Activated CD8-positive, alpha-beta memory T cell treated with anti-CD3 and anti-CD28 coated beads, Interleukin-2, amount 10 ng/mL, durations not matched to agents 7 days and 5 days (primary cell): ENCODE measurements around the gene GCLC. TPM values are rescaled to one million over a fixed set of nuclear protein-coding genes. Genes with fewer than 3 reads are reported as not detected.

Source experiments
- ATAC-seq: fragments of 150-1000 bp; cut with Tn5 transposase; one replicate; pipeline ENCODE4 v1.10.0; 2021; ENCODE audit warnings: moderate library complexity
- CTCF ChIA-PET: fragments of 350-600 bp; sonication (Branson Sonifier 250); formaldehyde crosslinking; loops from one replicate; lab custom pipeline; 2021; ENCODE audit warnings: antibody characterized with exemption; lab: Charles Lee
- DNase-seq: peaks from one replicate; pipeline ENCODE4 v3.0.0-alpha.2; 2020
- H3K27ac Mint-ChIP-seq: one replicate; pipeline ENCODE4 v1.8.0; 2021; ENCODE audit warnings: mild to moderate bottlenecking, mixed read lengths
- H3K27me3 Mint-ChIP-seq: one replicate; pipeline ENCODE4 v1.8.0; 2021; ENCODE audit warnings: mixed read lengths
- H3K36me3 Mint-ChIP-seq: one replicate; pipeline ENCODE4 v1.8.0; 2021; ENCODE audit warnings: mild to moderate bottlenecking, mixed read lengths
- H3K4me1 Mint-ChIP-seq: one replicate; pipeline ENCODE4 v1.8.0; 2021; ENCODE audit warnings: mixed read lengths
- H3K4me3 Mint-ChIP-seq: one replicate; pipeline ENCODE4 v1.8.0; 2021; ENCODE audit warnings: mild to moderate bottlenecking, moderate library complexity, mixed read lengths
- H3K9me3 Mint-ChIP-seq: one replicate; pipeline ENCODE4 v1.8.0; 2022; ENCODE audit warnings: low read depth, mixed read lengths
- total RNA-seq, 2 experiments: library from RNA; stranded (reverse); gene quantifications; one replicate each; pipeline ENCODE4 v1.2.3, GENCODE V29; 2021

The GCLC gene
- total RNA-seq, 2 experiments from 2014 or later = 33.7 to 36.3 TPM

DNA sequence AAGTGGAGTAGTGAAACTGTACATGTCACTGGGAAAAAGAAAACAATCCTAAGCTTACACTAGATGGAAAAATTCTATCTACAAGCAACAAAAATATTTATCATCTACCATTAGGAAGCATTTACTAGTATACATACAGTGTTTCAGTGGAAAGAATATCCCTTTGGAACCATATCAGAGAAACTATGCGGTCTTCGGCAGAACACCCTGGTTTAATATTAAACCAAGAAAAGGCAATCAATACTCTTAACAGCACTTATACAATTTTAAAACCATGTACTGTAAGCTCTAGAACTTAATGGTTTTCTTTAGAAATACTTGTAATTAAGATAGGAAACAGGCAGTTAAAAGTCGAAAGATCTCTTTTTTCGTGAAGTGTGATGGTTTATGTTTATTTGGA lies 32.3 kb downstream of the GCLC start:
- CTCF ChIA-PET = interaction anchor here (0.6 to 2.6 kb wide), 2 partner anchors 20 to 473 kb away, joined by 3 to 8 read pairs; no protein-coding TSS in a partner anchor
- ATAC-seq = no peak

DNA sequence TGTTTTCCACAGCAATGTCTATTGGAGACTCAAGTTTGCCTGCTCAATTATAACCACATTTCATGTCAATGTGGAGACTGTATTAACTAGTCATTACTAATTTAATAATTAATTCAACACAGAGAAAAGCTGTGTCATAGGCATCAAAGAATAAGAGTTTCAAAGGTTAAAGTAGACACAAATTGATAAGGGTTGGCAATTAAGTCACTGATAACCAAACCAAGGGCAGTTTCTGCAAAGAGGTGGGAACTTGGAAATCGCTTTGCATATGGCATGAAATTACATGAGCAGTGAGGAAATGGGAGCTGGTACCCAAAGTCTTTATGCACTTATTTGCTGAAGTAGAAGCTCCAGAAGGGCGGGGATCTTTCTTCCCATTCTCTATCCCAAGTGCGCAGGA lies 34.2 kb downstream of the GCLC start:
- H3K4me3 Mint-ChIP-seq = no peak overlapping the region
- DNase-seq (no peak), ATAC-seq (no peak)
- CTCF ChIA-PET = interaction anchor here (0.7 kb wide), 1 partner anchor 215 kb away, joined by 3 read pairs; no protein-coding TSS in a partner anchor
- peaks cover 9% of the 10 kb centered on the region for H3K36me3 Mint-ChIP-seq
- H3K27me3 Mint-ChIP-seq = no peaks in the 10 kb centered on the region
- peaks cover 2% of the 10 kb centered on the region for H3K4me1 Mint-ChIP-seq
- H3K27ac Mint-ChIP-seq = no peak overlapping the region
- no peaks in the 10 kb centered on the region for H3K9me3 Mint-ChIP-seq

More for the DNA sequence above, 32.3 kb downstream of the GCLC start:
- Mint-ChIP-seq H3K36me3 (peaks cover 8% of the 10 kb centered on the region), H3K27me3 (no peaks in the 10 kb centered on the region), H3K9me3 (no peaks in the 10 kb centered on the region), H3K4me1 (no peaks in the 10 kb centered on the region), H3K27ac (no peak overlapping the region), H3K4me3 (no peak overlapping the region)
- no peak for DNase-seq

DNA sequence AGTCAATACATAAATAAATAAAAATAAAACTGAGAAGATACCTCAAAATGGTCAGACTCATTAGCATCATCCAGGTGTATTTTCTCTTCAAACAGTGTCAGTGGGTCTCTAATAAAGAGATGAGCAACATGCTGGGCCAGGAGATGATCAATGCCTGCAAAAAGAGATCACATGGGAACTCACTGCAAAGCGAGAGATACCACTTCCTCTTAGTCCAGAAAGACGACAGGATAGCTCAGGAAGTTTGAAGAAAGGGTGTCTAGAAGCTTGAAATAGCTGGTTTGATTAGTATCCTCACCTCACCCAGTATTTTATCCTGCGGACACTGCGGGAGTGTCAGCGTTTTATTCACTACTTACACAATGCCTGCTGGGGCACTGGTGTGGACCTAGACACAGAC lies 38.0 kb downstream of the GCLC start:
- Mint-ChIP-seq H3K4me1 (peaks cover 2% of the 10 kb centered on the region), H3K4me3 (no peak overlapping the region), H3K36me3 (peaks cover 12% of the 10 kb centered on the region), H3K9me3 (no peaks in the 10 kb centered on the region), H3K27me3 (no peaks in the 10 kb centered on the region), H3K27ac (no peak overlapping the region)
- DNase-seq = no peak
- ATAC-seq = no peak
- CTCF ChIA-PET = interaction anchor here (0.8 to 1.2 kb wide), 5 partner anchors 20 to 222 kb away, joined by 3 to 5 read pairs (median 3); no protein-coding TSS in a partner anchor

DNA sequence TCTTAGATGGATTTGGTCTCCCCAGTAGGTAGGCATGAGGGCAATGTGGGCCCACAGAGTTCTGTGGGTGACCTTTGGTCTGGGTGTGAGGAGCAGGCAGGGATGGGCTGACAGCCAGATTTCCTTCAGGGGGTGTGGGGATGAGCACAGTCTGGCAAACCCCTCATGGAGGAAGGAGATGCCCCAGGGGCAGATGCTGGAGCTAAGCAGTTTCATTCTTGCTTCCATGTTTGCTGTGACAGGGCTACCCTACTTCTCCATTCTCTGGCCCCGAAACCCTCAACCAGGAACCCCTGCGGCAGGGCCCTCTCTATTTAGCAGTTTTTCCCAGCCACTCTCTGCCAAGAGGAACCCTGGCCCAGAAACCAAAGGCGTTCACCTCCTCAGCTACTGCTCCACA lies 40.4 kb downstream of the GCLC start:
- Mint-ChIP-seq H3K36me3 (peaks cover 11% of the 10 kb centered on the region), H3K4me1 (peaks cover 2% of the 10 kb centered on the region), H3K27ac (no peak overlapping the region), H3K9me3 (no peaks in the 10 kb centered on the region), H3K4me3 (no peak overlapping the region), H3K27me3 (no peaks in the 10 kb centered on the region)
- DNase-seq = no peak
- CTCF ChIA-PET = interaction anchor here (1.8 to 2.1 kb wide), 3 partner anchors 11 to 147 kb away, joined by 4 to 6 read pairs (median 4); no protein-coding TSS in a partner anchor
- ATAC-seq = no peak

DNA sequence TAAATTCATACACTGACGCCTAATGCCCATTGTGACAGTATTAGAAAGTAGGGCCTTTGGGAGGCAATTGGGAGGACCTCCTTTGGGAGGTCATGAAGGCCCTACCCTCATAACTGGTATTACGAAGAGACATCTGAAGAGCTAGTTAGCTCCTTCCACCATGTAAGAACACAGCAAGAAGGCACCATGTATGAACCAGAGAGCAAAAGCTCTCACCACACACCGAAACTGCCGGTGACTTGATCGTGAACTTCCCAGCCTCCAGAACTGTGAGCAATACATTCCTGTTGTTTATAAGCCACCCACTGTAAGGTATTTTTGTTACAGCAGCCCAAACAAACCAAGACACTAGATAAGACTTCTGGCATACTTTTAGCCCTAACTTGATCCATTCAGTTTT lies 41.8 kb downstream of the GCLC start:
- H3K36me3 Mint-ChIP-seq = peaks cover 13% of the 10 kb centered on the region
- no peak for ATAC-seq
- H3K27ac Mint-ChIP-seq = no peak overlapping the region

DNA sequence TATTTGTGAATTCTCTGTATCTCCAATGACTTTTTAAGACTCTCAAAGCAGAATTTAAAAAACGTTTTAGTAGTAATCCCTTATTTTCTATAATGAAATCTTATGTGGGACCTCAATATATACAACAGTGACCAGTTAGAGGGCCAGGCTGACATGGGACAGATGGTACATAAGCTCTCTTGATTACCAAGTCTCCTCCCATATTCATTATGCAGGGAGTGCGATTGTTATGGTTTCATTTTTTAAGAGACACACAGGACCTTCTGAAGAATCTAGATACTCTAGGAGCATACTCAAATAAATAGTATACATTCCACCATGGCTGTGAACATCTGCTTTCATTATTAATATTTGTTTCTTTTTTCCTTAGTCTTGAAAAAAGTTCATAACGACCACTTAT lies 43.5 kb downstream of the GCLC start:
- H3K27me3 Mint-ChIP-seq = no peaks in the 10 kb centered on the region
- H3K4me1 Mint-ChIP-seq = no peaks in the 10 kb centered on the region
- no peak overlapping the region for H3K4me3 Mint-ChIP-seq
- CTCF ChIA-PET = interaction anchor here (1.3 to 1.7 kb wide), 2 partner anchors 8 to 225 kb away, joined by 6 to 7 read pairs; no protein-coding TSS in a partner anchor
- no peak for DNase-seq
- no peaks in the 10 kb centered on the region for H3K9me3 Mint-ChIP-seq
- H3K36me3 Mint-ChIP-seq = peaks cover 17% of the 10 kb centered on the region
- ATAC-seq = no peak
- H3K27ac Mint-ChIP-seq = no peak overlapping the region

More for the DNA sequence above, 41.8 kb downstream of the GCLC start:
- Mint-ChIP-seq H3K4me3 (no peak overlapping the region), H3K9me3 (no peaks in the 10 kb centered on the region), H3K4me1 (peaks cover 2% of the 10 kb centered on the region), H3K27me3 (no peaks in the 10 kb centered on the region)
- no peak for DNase-seq
- CTCF ChIA-PET = interaction anchor here (1.7 to 2.1 kb wide), 2 partner anchors 10 to 148 kb away, joined by 6 to 7 read pairs; no protein-coding TSS in a partner anchor

DNA sequence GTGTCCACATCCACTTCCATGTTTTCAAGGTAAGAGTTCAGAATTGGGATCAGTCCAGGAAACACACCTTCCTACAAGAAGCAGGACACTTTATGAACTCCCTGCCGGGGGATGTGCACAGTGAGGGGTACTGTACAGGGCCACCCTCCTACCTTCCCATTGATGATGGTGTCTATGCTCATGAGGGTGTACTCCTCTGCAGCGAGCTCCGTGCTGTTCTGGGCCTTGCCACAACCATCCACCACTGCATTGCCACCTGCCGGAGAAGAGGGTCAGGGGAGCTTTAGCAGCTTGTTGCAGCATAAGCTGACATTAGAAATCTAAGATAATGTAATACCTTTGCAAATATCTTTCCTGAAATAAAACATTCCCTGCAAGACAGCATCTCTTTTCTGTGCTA lies 44.8 kb downstream of the GCLC start:
- no peak for DNase-seq
- Mint-ChIP-seq H3K4me3 (no peak overlapping the region), H3K27ac (no peak overlapping the region), H3K9me3 (no peaks in the 10 kb centered on the region), H3K27me3 (no peaks in the 10 kb centered on the region), H3K36me3 (peaks cover 11% of the 10 kb centered on the region), H3K4me1 (no peaks in the 10 kb centered on the region)
- CTCF ChIA-PET = interaction anchor here (1.6 kb wide), 1 partner anchor 152 kb away, joined by 5 read pairs; no protein-coding TSS in a partner anchor
- ATAC-seq = no peak

DNA sequence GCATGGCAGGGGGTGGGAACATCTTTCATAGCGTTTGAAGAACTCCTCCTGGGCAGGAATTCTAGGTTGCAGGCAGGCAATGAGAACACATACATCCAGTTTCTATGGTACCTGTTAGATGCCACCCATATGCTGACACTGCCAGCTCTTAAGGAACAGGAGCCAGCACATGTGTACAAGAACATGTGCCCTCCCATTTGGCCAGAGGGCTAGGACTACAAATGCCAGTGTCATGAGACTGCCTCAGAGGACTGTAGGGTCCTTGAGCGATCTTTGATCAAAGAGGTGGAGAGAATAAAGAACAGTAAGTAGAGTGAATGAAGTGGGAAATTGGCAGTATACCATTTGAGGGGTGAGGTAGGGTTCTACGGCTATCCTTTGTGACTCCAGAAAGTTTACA lies 45.8 kb downstream of the GCLC start:
- Mint-ChIP-seq H3K4me3 (no peak overlapping the region), H3K36me3 (peaks cover 11% of the 10 kb centered on the region), H3K9me3 (no peaks in the 10 kb centered on the region), H3K27me3 (no peaks in the 10 kb centered on the region), H3K27ac (no peak overlapping the region), H3K4me1 (no peaks in the 10 kb centered on the region)
- no peak for ATAC-seq
- CTCF ChIA-PET = interaction anchor here (1.5 to 1.6 kb wide), 2 partner anchors 151 to 153 kb away, joined by 5 to 7 read pairs; no protein-coding TSS in a partner anchor
- no peak for DNase-seq

DNA sequence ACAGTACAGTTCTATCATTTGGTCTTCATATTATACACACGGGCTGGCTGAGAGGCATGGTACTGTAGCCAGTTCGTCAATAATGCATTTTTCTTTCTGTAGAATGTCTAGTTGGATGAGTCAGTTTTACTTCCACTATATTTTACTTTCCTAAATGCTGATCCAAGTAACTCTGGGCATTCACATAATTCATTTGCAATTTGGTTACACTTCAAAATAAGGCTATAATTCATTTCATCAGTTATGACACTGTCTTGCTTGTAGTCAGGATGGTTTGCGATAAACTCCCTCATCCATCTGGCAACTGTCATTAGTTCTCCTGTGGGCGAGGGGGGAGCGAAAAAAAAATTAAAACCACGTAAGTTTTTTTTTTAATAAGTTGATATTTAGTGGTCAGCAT lies 46.3 kb downstream of the GCLC start:
- no peak for ATAC-seq

DNA sequence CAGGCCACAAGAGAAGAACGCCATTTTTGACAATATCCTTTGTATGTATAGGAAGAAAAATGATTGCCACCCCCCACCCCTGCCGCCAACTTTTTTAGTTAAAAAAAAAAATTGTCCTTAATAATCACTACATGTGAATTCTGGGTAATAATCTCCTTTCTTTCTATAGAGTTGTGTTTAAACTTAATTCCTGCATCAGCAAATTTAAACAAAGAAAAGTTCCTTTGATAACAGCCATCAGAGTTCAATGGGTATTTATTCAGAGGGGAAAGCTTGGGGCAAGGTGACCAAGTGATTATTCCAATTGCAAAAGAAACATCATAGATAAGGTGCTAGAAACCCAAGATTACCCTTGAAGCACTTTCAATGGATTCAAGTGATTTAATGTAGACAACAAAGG lies 47.0 kb downstream of the GCLC start:
- CTCF ChIA-PET = interaction anchor here (1.3 to 7.0 kb wide), 3 partner anchors 13 to 228 kb away, joined by 5 to 168 read pairs (median 9); no protein-coding TSS in a partner anchor
- no peak for ATAC-seq
- no peaks in the 10 kb centered on the region for H3K9me3 Mint-ChIP-seq
- H3K4me3 Mint-ChIP-seq = no peak overlapping the region
- H3K4me1 Mint-ChIP-seq = peaks cover 10% of the 10 kb centered on the region
- no peaks in the 10 kb centered on the region for H3K27me3 Mint-ChIP-seq
- peaks cover 7% of the 10 kb centered on the region for H3K36me3 Mint-ChIP-seq
- no peak for DNase-seq
- no peak overlapping the region for H3K27ac Mint-ChIP-seq

More for the DNA sequence above, 46.3 kb downstream of the GCLC start:
- Mint-ChIP-seq H3K36me3 (peaks cover 8% of the 10 kb centered on the region), H3K27me3 (no peaks in the 10 kb centered on the region), H3K4me3 (no peak overlapping the region), H3K4me1 (peaks cover 3% of the 10 kb centered on the region), H3K27ac (no peak overlapping the region), H3K9me3 (no peaks in the 10 kb centered on the region)
- CTCF ChIA-PET = interaction anchor here (1.5 to 1.6 kb wide), 2 partner anchors 151 to 153 kb away, joined by 5 to 7 read pairs; no protein-coding TSS in a partner anchor
- no peak for DNase-seq

DNA sequence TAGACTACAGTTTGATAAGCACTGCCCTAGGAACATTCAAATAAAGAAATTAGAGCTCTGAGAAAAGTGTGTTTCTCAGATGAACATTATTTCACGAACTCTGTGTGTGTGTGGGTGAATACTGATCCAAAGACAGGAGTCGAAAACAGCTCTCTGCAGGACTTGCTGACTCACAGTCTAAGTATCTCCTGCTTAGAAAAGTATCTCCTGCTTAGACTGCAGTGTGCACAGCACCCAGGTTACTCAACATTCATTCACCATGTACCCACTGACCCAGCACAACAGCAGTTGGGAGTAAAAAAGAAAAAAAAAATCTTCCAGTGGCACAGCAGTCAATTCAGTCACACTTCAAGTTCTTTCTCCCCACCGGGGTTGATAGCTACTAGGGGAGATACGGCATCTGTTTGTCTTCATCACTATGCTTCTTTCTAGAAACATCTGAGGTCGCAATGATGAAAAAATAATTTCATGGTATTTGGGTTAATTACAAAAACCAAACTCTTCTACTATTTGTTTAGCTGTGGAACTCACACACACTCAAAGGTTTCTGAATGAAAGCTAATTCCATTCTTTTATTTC lies 48.0 kb downstream of the GCLC start:
- Mint-ChIP-seq H3K36me3 (peaks cover 7% of the 10 kb centered on the region), H3K4me3 (no peak overlapping the region), H3K9me3 (no peaks in the 10 kb centered on the region), H3K27ac (no peak overlapping the region), H3K4me1 (peaks cover 14% of the 10 kb centered on the region), H3K27me3 (no peaks in the 10 kb centered on the region)
- CTCF ChIA-PET = interaction anchor here (0.6 to 7.0 kb wide), 6 partner anchors 12 to 302 kb away, joined by 3 to 168 read pairs (median 6); no protein-coding TSS in a partner anchor
- no peak for DNase-seq
- ATAC-seq = no peak

DNA sequence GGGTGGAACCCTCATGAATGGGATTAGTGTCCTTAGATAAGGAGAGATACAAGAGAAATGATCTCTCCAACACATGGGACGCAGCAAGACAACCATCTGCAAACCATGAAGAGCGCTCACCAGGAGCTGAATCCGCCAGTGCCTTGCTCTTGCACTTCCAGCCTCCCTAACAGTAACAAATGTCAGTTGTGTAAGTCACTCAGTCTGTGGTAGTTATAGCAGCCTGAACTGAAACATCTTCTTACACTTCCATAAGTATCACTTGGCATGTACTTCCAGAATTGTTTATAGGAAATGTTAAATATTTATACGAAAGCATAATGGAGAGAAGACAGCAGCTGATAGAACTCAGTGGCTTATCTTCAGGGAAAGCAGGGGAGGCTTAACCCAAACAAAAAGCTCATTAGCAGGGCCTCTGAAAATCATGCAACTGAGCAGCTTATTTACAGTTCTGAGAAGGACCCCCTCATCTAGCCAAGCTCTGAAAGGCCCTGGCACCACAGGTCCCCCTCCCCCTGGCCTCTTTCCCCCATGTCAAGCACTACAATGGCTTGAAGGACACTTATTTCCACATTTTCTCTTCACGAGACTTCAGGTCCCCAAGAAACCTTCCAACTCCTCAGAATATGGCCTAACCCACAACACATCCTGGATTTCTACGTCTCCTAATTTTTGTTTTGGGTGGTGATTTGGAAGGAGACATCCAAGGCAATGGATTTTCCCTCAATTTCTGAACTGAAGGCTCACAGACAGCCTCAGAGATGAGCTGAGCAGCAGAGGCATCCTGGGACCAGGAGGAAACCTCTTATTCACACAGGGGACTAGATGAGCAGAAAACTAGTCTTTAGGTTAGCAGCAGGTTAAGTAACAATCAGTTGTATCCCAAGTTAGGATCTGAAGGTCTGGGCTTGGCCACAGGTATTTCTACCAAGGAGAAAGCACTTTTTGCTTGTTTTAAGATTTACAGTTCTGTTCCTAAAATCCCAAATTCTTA lies 49.1 kb downstream of the GCLC start:
- Mint-ChIP-seq H3K27me3 (no peaks in the 10 kb centered on the region), H3K27ac (no peak overlapping the region), H3K36me3 (peaks cover 7% of the 10 kb centered on the region), H3K4me3 (no peak overlapping the region), H3K9me3 (no peaks in the 10 kb centered on the region), H3K4me1 (peaks cover 14% of the 10 kb centered on the region)
- no peak for DNase-seq
- no peak for ATAC-seq
- CTCF ChIA-PET = interaction anchor here (0.6 to 7.0 kb wide), 6 partner anchors 11 to 301 kb away, joined by 3 to 168 read pairs (median 6); no protein-coding TSS in a partner anchor

DNA sequence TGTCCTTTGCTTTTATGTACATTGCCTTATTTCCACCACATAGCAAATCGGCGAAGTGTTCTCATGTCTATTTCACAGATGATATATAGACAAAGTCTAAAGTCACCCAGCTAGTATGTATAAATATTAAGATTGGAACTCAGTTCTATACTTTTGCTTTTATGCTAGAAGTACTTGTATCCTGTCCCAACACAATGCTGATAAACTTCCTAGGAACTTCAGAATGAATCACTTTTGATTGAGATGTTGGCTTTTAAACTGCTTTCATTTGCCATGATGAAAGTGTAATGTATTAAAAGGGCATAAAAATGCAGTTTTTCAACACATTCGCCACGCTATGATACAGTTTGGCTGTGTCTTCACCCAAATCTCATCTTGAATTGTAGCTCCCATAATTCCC lies 50.8 kb downstream of the GCLC start:
- DNase-seq (no peak), ATAC-seq (no peak)
- H3K27ac Mint-ChIP-seq = no peak overlapping the region
- peaks cover 14% of the 10 kb centered on the region for H3K4me1 Mint-ChIP-seq
- peaks cover 3% of the 10 kb centered on the region for H3K27me3 Mint-ChIP-seq
- CTCF ChIA-PET = interaction anchor here (0.8 to 7.0 kb wide), 16 partner anchors 8 to 325 kb away, joined by 3 to 168 read pairs (median 6); no protein-coding TSS in a partner anchor
- no peak overlapping the region for H3K4me3 Mint-ChIP-seq
- H3K9me3 Mint-ChIP-seq = no peaks in the 10 kb centered on the region
- H3K36me3 Mint-ChIP-seq = peaks cover 6% of the 10 kb centered on the region
